Activated naive CD4-positive, alpha-beta T cell treated with anti-CD3 and anti-CD28 coated beads, Interleukin-2, amount 50 U/mL, for 72 hours (primary cell): ENCODE data around the gene CTSE. TPM values are rescaled to one million over a fixed set of nuclear protein-coding genes. Genes with fewer than 3 reads are reported as not detected.

Experiments
- total RNA-seq, 2 donors: library from RNA; stranded (reverse); gene quantifications; one replicate each; pipeline ENCODE4 v1.2.3, GENCODE V29; 2022

The CTSE gene
- total RNA-seq, 2 donors from 2014 or later: not detected

Other genes starting within 250 kb of the CTSE start
- gene RAB29, start 248.4 kb downstream of the CTSE start, total RNA-seq: 10 to 100 TPM; 22.3 to 39.0 TPM
- gene SLC41A1, start 210.7 kb downstream of the CTSE start, total RNA-seq: 10 to 100 TPM; 31.1 to 64.4 TPM
- under 1 TPM; 0.35 to 0.73 TPM for gene PM20D1, start 173.8 kb downstream of the CTSE start, total RNA-seq
- not detected for gene SLC26A9, start 80.4 kb downstream of the CTSE start, total RNA-seq
- gene RAB7B, start 20.5 kb downstream of the CTSE start, total RNA-seq: not detected
- not detected for gene RHEX, start 29.3 kb upstream of the CTSE start, total RNA-seq
- not detected for gene AVPR1B, start 93.5 kb upstream of the CTSE start, total RNA-seq
- 10 to 100 TPM; 34.0 to 51.2 TPM for gene FAM72A, start 178.9 kb upstream of the CTSE start, total RNA-seq
- gene SRGAP2, start 179.6 kb upstream of the CTSE start, total RNA-seq: 10 to 100 TPM; 54.0 to 91.2 TPM